CD4-positive, alpha-beta T cell treated with Interleukin-15 for 1 hour (primary cell): ENCODE results near the gene SH2D7.

Experiments used
- DNase-seq: peaks from one replicate; pipeline ENCODE4 v3.0.0-alpha.2; 2020

Gene SH2D7

GRCh38 chr15:78104566-78105475, 12.5 kb downstream of the SH2D7 start:
- no peak for DNase-seq

DNA sequence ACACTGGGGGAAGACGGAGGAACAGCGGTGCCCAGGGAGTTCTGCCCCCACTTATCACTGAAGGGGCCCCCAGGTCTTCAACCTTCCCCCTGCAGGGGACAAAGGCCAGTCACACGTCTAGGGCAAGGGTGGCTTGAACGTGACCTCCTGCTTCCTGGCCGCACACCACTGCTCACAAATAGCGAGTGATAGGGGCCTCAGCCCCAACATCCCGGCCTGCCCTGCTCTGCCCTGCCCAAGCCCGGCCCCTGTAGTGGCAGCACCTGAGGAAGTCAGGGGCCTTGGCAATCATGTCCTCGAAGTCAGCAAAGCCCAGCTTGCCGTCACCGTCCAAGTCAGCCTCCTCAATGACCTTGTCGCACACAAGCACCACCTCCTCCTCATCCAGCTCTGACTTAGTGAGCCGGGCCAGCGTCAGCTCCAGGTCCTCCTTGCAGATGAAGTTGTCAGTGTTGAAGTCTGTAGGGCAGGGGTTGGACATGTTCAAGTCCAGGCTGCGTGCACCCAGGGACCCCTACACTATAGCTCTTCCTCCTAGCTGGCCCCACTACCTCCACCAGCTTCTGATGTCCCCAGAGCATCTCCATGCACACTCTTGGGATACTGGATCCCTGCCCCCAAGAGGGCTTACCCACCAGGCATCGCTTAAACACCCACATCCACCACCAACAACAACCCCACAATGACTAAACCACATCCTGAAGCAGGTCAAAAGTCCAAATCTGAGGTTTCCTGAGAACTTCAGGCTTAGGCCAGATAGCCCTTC, 13.3 kb downstream of the SH2D7 start:
- no peak for DNase-seq

DNA sequence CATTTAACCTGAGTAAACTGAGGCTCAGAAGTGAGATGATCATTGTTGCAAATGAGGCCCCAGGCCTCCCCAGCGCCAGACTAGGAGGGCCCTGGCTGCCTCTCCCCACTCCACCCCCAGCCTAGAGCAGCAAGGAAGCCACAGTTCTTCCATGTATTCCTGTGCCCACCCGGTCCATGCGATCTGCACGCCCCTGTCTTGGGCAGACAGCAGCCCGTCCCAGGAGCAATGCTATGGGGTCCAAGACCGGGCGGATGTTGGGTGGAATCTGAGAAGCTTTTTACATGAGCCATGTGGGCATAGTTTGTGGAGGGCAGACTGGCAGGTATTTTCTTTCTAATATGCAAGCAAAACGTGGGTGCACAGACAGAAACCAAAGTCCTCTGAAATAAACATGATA, 15.1 kb downstream of the SH2D7 start:
- no peak for DNase-seq

GRCh38 chr15:78108300-78109084, 16.1 kb downstream of the SH2D7 start:
- DNase-seq: peak; percentile 85

DNA sequence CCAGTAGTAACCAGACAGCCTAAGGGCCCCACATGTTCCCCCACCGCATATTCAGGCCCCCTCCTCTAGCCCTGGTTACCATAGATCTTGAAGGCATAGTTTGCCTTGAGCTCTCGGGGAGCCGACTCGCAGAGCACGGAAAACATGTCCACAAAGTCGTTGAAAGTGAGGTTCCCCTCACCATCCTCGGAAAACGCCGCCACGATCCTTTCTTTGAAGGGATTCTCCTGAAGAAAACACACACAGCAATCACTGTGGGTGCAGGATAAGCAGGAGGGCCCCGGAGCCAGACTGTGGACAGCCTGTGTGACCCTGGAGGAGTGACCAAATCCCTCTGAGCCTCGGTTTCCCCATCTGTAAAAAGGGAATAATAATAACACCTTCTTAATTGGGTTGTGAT, 16.8 kb downstream of the SH2D7 start:
- DNase-seq: no peak

GRCh38 chr15:78110096-78110495, 17.7 kb downstream of the SH2D7 start:
- DNase-seq: no peak

DNA sequence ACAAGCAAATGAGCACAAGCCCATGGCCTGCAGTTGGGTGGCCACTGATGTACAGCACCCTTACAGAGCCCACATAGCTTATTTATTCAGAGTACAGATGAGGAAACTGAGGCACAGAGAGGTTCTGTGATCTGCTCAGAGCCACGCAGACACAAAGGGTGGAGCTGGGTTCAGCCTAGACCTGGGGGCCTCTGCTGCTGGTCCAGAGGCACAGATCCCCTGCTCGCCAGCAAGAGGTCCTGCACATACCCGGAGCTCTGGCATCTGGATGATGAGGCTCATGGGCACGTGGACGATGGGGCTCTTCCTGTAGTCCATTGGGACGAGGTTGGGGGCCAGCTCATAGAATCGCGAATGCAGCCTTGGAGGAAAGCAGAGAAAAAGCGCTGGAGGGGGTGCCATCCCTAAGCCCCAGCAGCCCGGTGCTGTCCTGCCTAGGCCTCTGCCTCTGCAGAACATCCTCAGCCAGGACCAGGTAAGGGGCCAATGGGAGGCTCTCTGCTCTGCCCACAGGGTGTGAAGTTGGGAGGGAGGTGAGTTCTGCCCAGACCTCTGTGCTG, 18.6 kb downstream of the SH2D7 start:
- DNase-seq: no peak

GRCh38 chr15:78111788-78112187, 19.4 kb downstream of the SH2D7 start:
- DNase-seq: no peak

- DNase-seq: no peak
Observed at GRCh38 chr15:78112551-78112950, 20.2 kb downstream of the SH2D7 start.

DNA sequence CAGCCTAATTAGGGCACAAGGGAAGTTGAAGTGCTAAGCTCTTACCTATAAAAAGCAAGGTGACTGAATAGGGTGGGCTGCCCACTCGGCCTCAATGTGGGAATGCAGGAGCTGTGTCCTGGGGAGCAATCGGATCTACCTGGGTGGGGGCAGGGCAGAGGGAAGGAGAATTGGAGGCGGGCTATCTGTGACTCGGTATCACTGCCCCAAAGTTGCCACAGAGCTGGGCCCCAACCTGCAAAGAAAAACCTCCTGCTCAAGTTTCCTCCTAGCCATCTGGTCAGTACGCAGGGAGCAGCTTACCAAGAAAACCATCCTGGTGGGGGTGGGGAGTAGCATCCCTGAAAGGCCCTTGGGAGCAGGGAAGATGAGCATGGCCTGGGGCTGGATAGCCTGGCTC, 28.2 kb downstream of the SH2D7 start:
- no peak for DNase-seq

DNA sequence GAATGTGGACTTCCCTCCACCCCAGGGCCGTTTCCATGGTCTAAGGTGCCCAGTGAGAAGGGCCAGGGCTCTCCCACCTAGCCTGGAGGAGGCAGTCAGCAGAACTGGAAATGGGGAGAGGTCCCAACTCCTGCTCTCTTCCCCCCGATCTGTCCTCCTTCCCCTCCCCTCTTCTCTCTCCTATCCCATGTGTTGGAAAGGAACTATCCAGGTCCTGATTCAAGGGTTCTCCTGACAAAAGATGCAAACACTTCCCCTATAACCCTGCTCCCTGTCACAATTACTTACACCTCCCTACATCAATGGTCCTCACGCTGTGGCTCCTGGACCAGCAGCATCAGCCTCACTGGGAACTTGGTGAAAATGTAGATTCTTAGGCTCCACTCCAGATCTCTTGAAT, 32.9 kb downstream of the SH2D7 start:
- DNase-seq: no peak

DNA sequence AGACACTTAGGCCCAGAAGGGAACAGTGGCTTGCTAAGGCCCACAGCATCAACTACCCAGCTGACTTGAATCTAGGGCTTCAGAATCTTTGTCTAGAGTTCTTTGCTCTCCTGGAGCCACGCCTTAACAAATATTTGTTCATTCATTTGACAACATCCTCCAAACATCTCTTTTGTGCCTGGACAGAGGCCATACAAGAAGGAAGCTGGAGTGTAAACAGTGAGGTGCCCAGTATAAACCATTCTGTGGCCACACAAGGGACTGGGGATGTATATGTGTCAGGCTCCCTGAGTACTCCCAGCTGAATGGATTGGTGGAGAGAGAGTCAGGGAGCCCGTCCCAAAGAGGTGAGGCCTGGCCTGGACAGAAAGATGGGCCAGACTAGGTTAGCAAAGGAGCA, 35.5 kb downstream of the SH2D7 start:
- no peak for DNase-seq

- no peak for DNase-seq
Observed at GRCh38 chr15:78129077-78129750, 36.9 kb downstream of the SH2D7 start.

GRCh38 chr15:78129751-78130287, 37.5 kb downstream of the SH2D7 start:
- DNase-seq: no peak

DNA sequence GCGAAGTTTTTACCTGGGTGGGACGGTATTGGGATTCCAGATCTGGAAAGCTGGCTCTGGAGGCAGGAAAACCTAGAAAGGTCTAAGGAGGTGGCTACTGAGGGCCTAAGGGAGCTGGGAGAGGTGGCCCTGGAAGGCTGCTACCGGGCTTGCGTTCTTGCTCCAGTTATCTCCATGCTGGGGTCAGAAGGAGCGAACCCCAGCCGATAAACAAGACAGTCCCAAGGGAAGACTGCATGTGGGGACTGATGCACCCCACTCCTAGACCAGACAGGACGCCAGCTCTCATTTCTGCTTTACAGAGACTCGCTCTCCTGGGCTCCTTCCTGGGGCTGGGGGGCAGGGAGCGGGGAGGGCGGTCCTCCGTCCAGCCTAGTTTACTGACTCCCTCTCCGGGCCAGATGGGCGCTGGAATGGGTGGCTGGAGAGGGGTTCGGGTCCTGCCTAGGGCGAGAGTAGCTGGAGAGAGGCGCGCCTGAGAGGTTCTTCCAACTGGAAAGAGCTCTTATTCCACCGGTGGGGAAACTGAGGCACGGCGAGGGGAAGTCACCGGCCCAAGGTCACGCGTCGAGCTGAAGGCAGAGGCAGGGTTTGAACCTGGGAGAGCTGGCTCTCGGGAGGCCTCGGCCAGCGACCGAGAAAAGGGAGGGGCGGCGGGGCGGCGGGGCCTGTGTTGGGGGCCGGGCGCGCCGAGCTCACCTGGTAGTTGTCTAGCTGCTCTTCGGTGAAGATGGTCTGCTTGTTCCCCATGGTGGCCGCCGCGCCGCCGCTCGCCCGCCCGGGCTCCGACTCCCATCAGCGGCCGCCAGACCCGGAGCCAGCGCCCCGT, 38.3 kb downstream of the SH2D7 start:
- no peak for DNase-seq

- DNase-seq: peak; percentile 80
Observed at GRCh38 chr15:78131295-78132061, 39.1 kb downstream of the SH2D7 start, which contains the start of gene CIB2. CIB2 (minus strand) TSS chr15:78131445; CDS start chr15:78131215, 230 bp downstream.

- DNase-seq: no peak
Observed at GRCh38 chr15:78133801-78134200, 41.4 kb downstream of the SH2D7 start.

- DNase-seq: no peak
Observed at GRCh38 chr15:78139578-78139977, 47.2 kb downstream of the SH2D7 start.

DNA sequence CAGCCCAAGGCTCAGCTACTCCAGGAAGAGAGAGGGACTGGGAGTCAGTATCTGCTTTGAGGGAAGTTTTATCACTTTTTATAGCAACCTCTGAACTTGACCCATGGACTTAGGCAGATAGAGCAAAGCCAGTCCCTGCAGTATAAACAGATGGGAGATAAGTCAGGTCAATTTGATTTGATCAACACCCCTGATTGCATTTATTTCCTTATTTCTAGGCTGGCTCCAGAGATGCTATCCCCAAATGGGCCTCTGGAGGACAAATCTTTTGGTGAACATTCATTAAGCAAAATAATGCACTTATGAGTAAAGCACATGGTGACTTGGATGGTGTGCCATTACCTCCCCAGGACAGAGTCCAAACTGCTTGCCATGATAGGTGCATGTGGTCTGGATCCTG, 47.9 kb downstream of the SH2D7 start:
- DNase-seq: no peak

- DNase-seq: no peak
Observed at GRCh38 chr15:78142332-78142731, 50.0 kb downstream of the SH2D7 start.
